BLaER1 treated with 17β-estradiol and CSF1 and Interleukin-3, amounts not matched to agents 10 nM and 100 nM (cell line): ENCODE measurements around the gene UBA1.

ENCODE experiments used
- H3K27ac ChIP-seq, 11 experiments: shearing (Covaris generic); formaldehyde crosslinking; 2 replicates each; pipeline ENCODE4 v1.8.1; 2022
- H3K27me3 ChIP-seq, 11 experiments: shearing (Covaris generic); formaldehyde crosslinking; 2 replicates each; pipeline ENCODE4 v1.8.1; 2022
- H3K36me3 ChIP-seq, 11 experiments: shearing (Covaris generic); formaldehyde crosslinking; 2 replicates each; pipeline ENCODE4 v1.8.1; 2022
- H3K4me1 ChIP-seq, 10 experiments: shearing (Covaris generic); formaldehyde crosslinking; 2 replicates each; pipeline ENCODE4 v1.8.1; 2022
- H3K4me2 ChIP-seq, 11 experiments: shearing (Covaris generic); formaldehyde crosslinking; 2 replicates each; pipeline ENCODE4 v1.8.1; 2022
- H3K4me3 ChIP-seq, 10 experiments: shearing (Covaris generic); formaldehyde crosslinking; 2 replicates each; pipeline ENCODE4 v1.8.1; 2022
- H3K9ac ChIP-seq, 11 experiments: shearing (Covaris generic); formaldehyde crosslinking; 2 replicates each; pipeline ENCODE4 v1.8.1; 2022
- H3K9me3 ChIP-seq, 11 experiments: shearing (Covaris generic); formaldehyde crosslinking; replicated peaks in 1 of 11; 2 replicates each; pipeline ENCODE4 v1.8.1; 2022
- H4K20me1 ChIP-seq, 11 experiments: shearing (Covaris generic); formaldehyde crosslinking; 2 replicates each; pipeline ENCODE4 v1.8.1; 2022
- Cebpa-rat ChIP-seq, 11 experiments: shearing (Covaris generic); IDR thresholded peaks; 2 replicates each; pipeline ENCODE4 v1.8.1; 2022

The UBA1 gene

DNA sequence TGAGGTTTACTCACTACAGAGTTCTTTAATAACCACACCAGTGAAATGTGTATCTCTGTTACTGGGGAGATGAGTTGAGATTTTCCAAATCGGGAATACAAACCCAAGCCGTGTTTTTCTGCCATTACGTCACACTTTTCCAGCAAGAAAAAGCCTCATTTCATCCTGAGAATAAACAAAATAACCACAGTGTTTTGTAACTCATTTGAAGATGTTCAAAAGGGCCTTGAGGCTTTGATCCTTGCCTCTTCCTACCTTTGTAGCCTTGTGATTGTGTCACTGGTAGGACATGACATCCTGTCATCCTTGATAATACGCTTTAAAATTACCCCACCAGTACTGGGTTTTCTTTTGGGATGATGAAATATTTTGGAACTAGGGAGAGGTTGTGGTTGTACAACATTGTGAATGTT is 42.1 kb downstream of the UBA1 start:
- Histone ChIP-seq H3K27ac (no peak overlapping the region), H3K9ac (no peak overlapping the region), H3K4me2 (peak overlapping the region in 1 of 11 experiments; percentile 5; a peak in 1 of 22 replicates), H3K36me3 (peaks cover 10 to 25% (median 18%) of the 10 kb centered on the region in 11 experiments; a peak in 20 of 22 replicates), H3K4me1 (peaks cover 0 to 24% (median 7%) of the 10 kb centered on the region in 10 experiments; a peak in 13 of 20 replicates), H4K20me1 (peaks cover 0 to 27% (median 7%) of the 10 kb centered on the region in 11 experiments; a peak in 10 of 22 replicates), H3K27me3 (peaks cover 75 to 100% (median 99%) of the 10 kb centered on the region in 11 experiments), H3K4me3 (no peak overlapping the region), H3K9me3 (peaks cover 0 to 12% (median 11%) of the 10 kb centered on the region in 11 experiments; a peak in 11 of 22 replicates)
- TF ChIP-seq Cebpa-rat (IDR thresholded peaks at IDR 0.05) = no peak

GRCh38 chrX:47239199-47239598 is 45.6 kb downstream of the UBA1 start:
- no peak for TF ChIP-seq Cebpa-rat (IDR thresholded peaks at IDR 0.05)
- no peak overlapping the region for H3K27ac ChIP-seq
- H3K9ac ChIP-seq = no peak overlapping the region
- H3K4me1 ChIP-seq = 0 out of 20 replicates have a peak, but pooled peaks cover 0 to 12% (median 0%) of the 10 kb centered on the region in 10 experiments
- H3K4me3 ChIP-seq = no peak overlapping the region
- H3K36me3 ChIP-seq = peaks cover 28 to 52% (median 40%) of the 10 kb centered on the region in 11 experiments
- peaks cover 78 to 98% (median 96%) of the 10 kb centered on the region in 11 experiments for H3K27me3 ChIP-seq
- H3K9me3 ChIP-seq = peaks cover 0 to 10% (median 0%) of the 10 kb centered on the region in 11 experiments; a peak in 2 of 22 replicates
- H4K20me1 ChIP-seq = peaks cover 0 to 31% (median 13%) of the 10 kb centered on the region in 11 experiments; a peak in 10 of 22 replicates
- H3K4me2 ChIP-seq = no peak overlapping the region

DNA sequence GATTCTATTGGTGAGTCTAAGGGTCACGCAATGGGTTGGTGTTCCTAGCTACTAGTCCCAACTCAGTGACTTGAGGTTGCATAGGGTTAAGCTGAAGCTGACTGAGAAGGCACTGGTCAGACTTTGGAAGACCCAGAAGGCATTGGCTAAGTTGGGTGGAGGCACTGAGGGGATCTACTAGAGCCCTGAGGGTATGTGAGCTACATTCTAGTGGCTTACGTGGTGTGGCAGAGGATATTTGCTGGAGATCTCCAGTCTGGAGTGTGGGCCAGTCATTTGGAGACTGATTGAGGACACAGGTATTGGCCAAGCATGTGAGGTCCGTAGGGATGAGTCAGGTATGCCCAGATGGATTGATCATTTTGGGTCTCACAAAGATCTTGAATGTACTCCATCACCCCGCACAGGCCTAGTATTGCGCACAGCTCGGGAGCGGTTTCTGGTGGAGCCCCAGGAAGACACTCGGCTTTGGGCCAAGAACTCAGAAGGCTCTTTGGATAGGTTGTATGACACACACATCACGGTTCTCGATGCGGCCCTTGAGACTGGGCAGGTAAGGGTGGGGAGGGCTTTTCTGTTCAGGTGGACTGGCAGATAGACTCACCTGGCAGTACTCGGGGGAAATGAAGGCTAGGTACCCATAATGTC is 46.4 kb downstream of the UBA1 start:
- Histone ChIP-seq H4K20me1 (peaks cover 0 to 39% (median 15%) of the 10 kb centered on the region in 11 experiments; a peak in 10 of 22 replicates), H3K4me3 (no peak overlapping the region)
- no peak for TF ChIP-seq Cebpa-rat (IDR thresholded peaks at IDR 0.05)

GRCh38 chrX:47240619-47241018 is 47.0 kb downstream of the UBA1 start:
- peaks cover 28 to 66% (median 50%) of the 10 kb centered on the region in 11 experiments for H3K36me3 ChIP-seq
- H3K9me3 ChIP-seq = peaks cover 0 to 10% (median 0%) of the 10 kb centered on the region in 11 experiments; a peak in 2 of 22 replicates
- peaks cover 0 to 44% (median 13%) of the 10 kb centered on the region in 11 experiments; a peak in 10 of 22 replicates for H4K20me1 ChIP-seq
- TF ChIP-seq Cebpa-rat (IDR thresholded peaks at IDR 0.05) = no peak
- H3K4me1 ChIP-seq = no peaks in the 10 kb centered on the region
- no peak overlapping the region for H3K9ac ChIP-seq
- no peak overlapping the region for H3K27ac ChIP-seq
- no peak overlapping the region for H3K4me2 ChIP-seq
- H3K27me3 ChIP-seq = peaks cover 76 to 98% (median 95%) of the 10 kb centered on the region in 11 experiments
- no peak overlapping the region for H3K4me3 ChIP-seq

More for the DNA sequence above, 46.4 kb downstream of the UBA1 start:
- Histone ChIP-seq H3K27me3 (peaks cover 76 to 98% (median 96%) of the 10 kb centered on the region in 11 experiments), H3K36me3 (peaks cover 28 to 60% (median 48%) of the 10 kb centered on the region in 11 experiments), H3K27ac (no peak overlapping the region), H3K9ac (no peak overlapping the region), H3K9me3 (peaks cover 0 to 10% (median 0%) of the 10 kb centered on the region in 11 experiments; a peak in 2 of 22 replicates), H3K4me2 (no peak overlapping the region), H3K4me1 (0 out of 20 replicates have a peak, but pooled peaks cover 0 to 4% (median 0%) of the 10 kb centered on the region in 10 experiments)

DNA sequence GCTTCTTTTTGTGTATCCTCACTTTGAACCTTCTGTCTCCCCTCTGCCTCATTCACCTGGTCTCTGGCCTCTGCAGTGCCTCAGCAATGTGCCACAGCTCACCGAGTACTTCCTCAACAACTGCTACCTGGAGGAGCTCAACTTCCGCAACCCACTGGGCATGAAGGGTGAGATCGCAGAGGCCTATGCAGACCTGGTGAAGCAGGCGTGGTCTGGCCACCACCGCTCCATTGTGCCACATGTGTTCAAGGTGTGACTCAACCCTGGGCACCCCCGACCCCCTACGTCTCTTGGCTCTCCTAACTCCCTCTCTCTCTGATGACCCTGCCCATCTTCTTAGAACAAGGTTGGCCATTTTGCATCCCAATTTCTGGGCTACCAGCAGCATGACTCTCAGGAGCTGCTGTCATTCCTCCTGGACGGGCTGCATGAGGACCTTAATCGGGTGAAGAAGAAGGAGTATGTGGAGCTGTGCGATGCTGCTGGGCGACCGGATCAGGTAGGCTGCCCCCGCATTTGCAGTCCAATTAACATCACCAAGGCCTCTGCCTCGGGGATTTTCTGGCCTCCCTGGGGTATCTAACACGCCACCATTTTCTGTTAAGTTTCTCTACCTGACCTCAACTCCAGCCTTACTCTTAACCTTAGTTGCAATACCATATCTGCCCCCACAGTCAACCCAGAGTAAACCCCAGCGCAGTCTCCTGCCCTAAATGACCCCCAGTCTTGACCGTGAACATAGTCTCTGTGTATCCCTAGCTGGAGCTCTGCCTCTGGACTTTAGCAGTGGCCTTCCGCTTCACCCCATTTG is 47.8 kb downstream of the UBA1 start:
- H3K27me3 ChIP-seq = peaks cover 76 to 98% (median 95%) of the 10 kb centered on the region in 11 experiments
- H4K20me1 ChIP-seq = peaks cover 0 to 40% (median 11%) of the 10 kb centered on the region in 11 experiments; a peak in 10 of 22 replicates
- H3K4me2 ChIP-seq = no peak overlapping the region
- H3K4me1 ChIP-seq = no peaks in the 10 kb centered on the region
- H3K9ac ChIP-seq = no peak overlapping the region
- H3K9me3 ChIP-seq = peaks cover 0 to 10% (median 0%) of the 10 kb centered on the region in 11 experiments; a peak in 2 of 22 replicates
- no peak for TF ChIP-seq Cebpa-rat (IDR thresholded peaks at IDR 0.05)
- peaks cover 28 to 74% (median 54%) of the 10 kb centered on the region in 11 experiments for H3K36me3 ChIP-seq
- no peak overlapping the region for H3K4me3 ChIP-seq
- H3K27ac ChIP-seq = no peak overlapping the region

DNA sequence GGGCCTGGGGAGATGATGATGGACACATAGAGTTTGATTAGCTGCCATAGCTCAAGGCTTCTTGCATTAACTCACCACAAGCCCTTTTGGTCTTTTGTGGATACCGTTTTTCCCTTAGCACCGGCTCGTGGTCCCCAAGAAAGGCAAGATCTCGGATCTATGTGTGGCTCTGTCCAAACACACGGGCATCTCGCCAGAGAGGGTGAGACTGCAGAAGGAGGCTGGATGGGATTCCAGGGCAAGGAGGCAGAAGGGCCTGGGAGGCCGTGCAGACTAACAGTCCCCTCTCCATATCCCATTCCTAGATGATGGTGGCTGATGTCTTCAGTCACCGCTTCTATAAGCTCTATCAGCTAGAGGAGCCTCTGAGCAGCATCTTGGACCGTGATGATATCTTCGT is 48.7 kb downstream of the UBA1 start:
- H3K4me3 ChIP-seq = no peak overlapping the region
- no peak overlapping the region for H3K4me2 ChIP-seq
- peaks cover 0 to 10% (median 0%) of the 10 kb centered on the region in 11 experiments; a peak in 2 of 22 replicates for H3K9me3 ChIP-seq
- peaks cover 70 to 98% (median 95%) of the 10 kb centered on the region in 11 experiments for H3K27me3 ChIP-seq
- H3K27ac ChIP-seq = no peak overlapping the region
- peaks cover 28 to 79% (median 57%) of the 10 kb centered on the region in 11 experiments for H3K36me3 ChIP-seq
- no peaks in the 10 kb centered on the region for H3K4me1 ChIP-seq
- H4K20me1 ChIP-seq = peaks cover 0 to 37% (median 10%) of the 10 kb centered on the region in 11 experiments; a peak in 12 of 22 replicates
- no peak overlapping the region for H3K9ac ChIP-seq
- TF ChIP-seq Cebpa-rat (IDR thresholded peaks at IDR 0.05) = no peak

DNA sequence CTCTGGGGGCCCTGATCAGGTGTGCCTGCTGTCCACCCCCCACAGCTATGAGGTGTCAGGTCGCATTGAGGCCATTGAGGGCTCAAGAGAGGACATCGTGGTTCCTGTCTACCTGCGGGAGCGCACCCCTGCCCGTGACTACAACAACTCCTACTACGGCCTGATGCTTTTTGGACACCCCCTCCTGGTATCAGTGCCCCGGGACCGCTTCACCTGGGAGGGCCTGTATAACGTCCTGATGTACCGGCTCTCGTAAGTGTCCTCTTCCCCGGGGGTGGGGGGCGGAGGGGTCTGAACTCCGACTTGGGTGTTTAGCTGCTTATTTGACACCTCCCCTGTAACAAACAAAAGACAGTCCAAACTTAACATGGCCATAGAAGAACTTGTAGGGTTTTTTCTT is 49.7 kb downstream of the UBA1 start:
- Histone ChIP-seq H3K4me2 (no peak overlapping the region), H3K4me3 (no peak overlapping the region), H3K27ac (no peak overlapping the region), H4K20me1 (peaks cover 0 to 47% (median 10%) of the 10 kb centered on the region in 11 experiments; a peak in 11 of 22 replicates), H3K9ac (no peak overlapping the region), H3K9me3 (peaks cover 0 to 10% (median 0%) of the 10 kb centered on the region in 11 experiments; a peak in 2 of 22 replicates), H3K4me1 (no peaks in the 10 kb centered on the region), H3K36me3 (peaks cover 28 to 85% (median 58%) of the 10 kb centered on the region in 11 experiments), H3K27me3 (peaks cover 73 to 98% (median 96%) of the 10 kb centered on the region in 11 experiments)
- no peak for TF ChIP-seq Cebpa-rat (IDR thresholded peaks at IDR 0.05)

- Histone ChIP-seq H3K9me3 (peaks cover 0 to 10% (median 0%) of the 10 kb centered on the region in 11 experiments; a peak in 2 of 22 replicates), H3K27ac (no peak overlapping the region), H3K27me3 (peaks cover 74 to 99% (median 95%) of the 10 kb centered on the region in 11 experiments), H3K4me2 (no peak overlapping the region), H3K9ac (no peak overlapping the region), H3K36me3 (peaks cover 26 to 84% (median 52%) of the 10 kb centered on the region in 11 experiments), H4K20me1 (peaks cover 0 to 56% (median 4%) of the 10 kb centered on the region in 11 experiments; a peak in 10 of 22 replicates), H3K4me1 (no peaks in the 10 kb centered on the region), H3K4me3 (no peak overlapping the region)
- no peak for TF ChIP-seq Cebpa-rat (IDR thresholded peaks at IDR 0.05)
Measured at GRCh38 chrX:47244676-47245075, 51.0 kb downstream of the UBA1 start.
